NCI-H2196 treated with DMSO at 0.1 percent for 48 hours (cell line): Measurements from ENCODE around the gene CCNE1.
"Not testable (repeated sequence)": the region's sequence is repeated elsewhere in the genome, so short reads cannot be mapped to it uniquely, and the experiment has no call there.

Source experiments
- DNase-seq: peaks from one replicate; lab custom pipeline; 2025; ENCODE audit not compliant: unreplicated experiment; lab: John Stamatoyannopoulos, UW

CCNE1 gene

GRCh38 chr19:29812080-29812880, 489 bp downstream of the CCNE1 start:
- DNase-seq: no peak

GRCh38 chr19:29812881-29813275, 1.1 kb downstream of the CCNE1 start:
- DNase-seq: no peak

- no peak for DNase-seq
Measured at GRCh38 chr19:29813642-29814041, 1.9 kb downstream of the CCNE1 start.

GRCh38 chr19:29815231-29815630, 3.4 kb downstream of the CCNE1 start:
- DNase-seq: no peak

- DNase-seq: no peak
Measured at GRCh38 chr19:29817316-29817715, 5.5 kb downstream of the CCNE1 start.

GRCh38 chr19:29819300-29819699, 7.5 kb downstream of the CCNE1 start:
- DNase-seq: no peak

- DNase-seq: no peak
Measured at GRCh38 chr19:29819986-29820385, 8.2 kb downstream of the CCNE1 start.

- no peak for DNase-seq
Measured at GRCh38 chr19:29823581-29824330, 12.0 kb downstream of the CCNE1 start.

GRCh38 chr19:29825263-29825662, 13.5 kb downstream of the CCNE1 start:
- not testable (repeated sequence) for DNase-seq

GRCh38 chr19:29831041-29831548, 19.3 kb downstream of the CCNE1 start:
- no peak for DNase-seq

GRCh38 chr19:29831686-29832085, 19.9 kb downstream of the CCNE1 start:
- DNase-seq: no peak

GRCh38 chr19:29832801-29833200, 21.0 kb downstream of the CCNE1 start:
- DNase-seq: no peak

- no peak for DNase-seq
Measured at GRCh38 chr19:29833614-29834261, 21.9 kb downstream of the CCNE1 start.

GRCh38 chr19:29834991-29835846, 23.4 kb downstream of the CCNE1 start:
- no peak for DNase-seq

- no peak for DNase-seq
Measured at GRCh38 chr19:29836409-29836825, 24.6 kb downstream of the CCNE1 start.

GRCh38 chr19:29837448-29837981, 25.7 kb downstream of the CCNE1 start:
- DNase-seq: no peak

- DNase-seq: no peak
Measured at GRCh38 chr19:29837996-29838395, 26.2 kb downstream of the CCNE1 start.

GRCh38 chr19:29840066-29840950, 28.5 kb downstream of the CCNE1 start:
- no peak for DNase-seq

- DNase-seq: no peak
Measured at GRCh38 chr19:29841209-29841558, 29.4 kb downstream of the CCNE1 start.
